Esophagus (tissue), 2 donors: ENCODE measurements around the gene NRG2. TPM values are rescaled to one million over a fixed set of nuclear protein-coding genes. Genes with fewer than 3 reads are reported as not detected.

Source experiments
- H3K27ac ChIP-seq, 2 donors: one replicate each; pipeline ENCODE4 v1.5.1; 2013; ENCODE audit warnings: low read depth in 2 of 2, mild to moderate bottlenecking in 2 of 2, inconsistent platforms in 1 of 2, low read length in 1 of 2, moderate library complexity in 1 of 2
- H3K27me3 ChIP-seq, 2 donors: one replicate each; pipeline ENCODE4 v1.6.1; 2013; ENCODE audit warnings: low read length in 2 of 2, control low read depth in 1 of 2, mild to moderate bottlenecking in 1 of 2; ENCODE audit not compliant: insufficient read depth in 2 of 2, control insufficient read depth in 1 of 2
- H3K36me3 ChIP-seq, 2 donors: one replicate each; pipeline ENCODE4 v1.6.1; 2013; ENCODE audit warnings: low read length in 1 of 2; ENCODE audit not compliant: control insufficient read depth in 2 of 2, insufficient read depth in 2 of 2
- H3K4me1 ChIP-seq, 2 donors: one replicate each; pipeline ENCODE4 v1.6.1; 2013; ENCODE audit warnings: low read length in 1 of 2; ENCODE audit not compliant: control insufficient read depth in 2 of 2, insufficient read depth in 2 of 2
- H3K4me3 ChIP-seq, 2 donors: one replicate each; pipeline ENCODE4 v1.5.1; 2013; ENCODE audit warnings: low read length in 2 of 2, mild to moderate bottlenecking in 2 of 2, low read depth in 1 of 2, moderate library complexity in 1 of 2
- H3K9me3 ChIP-seq, 2 donors: one replicate each; pipeline ENCODE4 v1.6.1; 2013; ENCODE audit warnings: mild to moderate bottlenecking in 2 of 2, low read depth in 1 of 2, low read length in 1 of 2, moderate library complexity in 1 of 2; ENCODE audit not compliant: control insufficient read depth in 2 of 2, insufficient read depth in 1 of 2
- WGBS, 2 donors: extraction: QIAGEN DNeasy Blood & Tissue Kit; methylation state at CpG; one replicate each; pipeline ENCODE4 v1.1.7; 2013; 5-methylcytosine and 5-hydroxymethylcytosine counted together
- polyA plus RNA-seq, 2 donors: library from polyadenylated mRNA; stranded (reverse); fragments of 200-250 nt; gene quantifications; one replicate each; pipeline ENCODE4 v1.2.3, GENCODE V29; 2013
- donor health status: healthy with polysubstance abuse.
- donor health status: Bipolar disorder and iron deficiency.

Gene NRG2
- polyA plus RNA-seq, 2 donors: 1.7 to 1.8 TPM

DNA sequence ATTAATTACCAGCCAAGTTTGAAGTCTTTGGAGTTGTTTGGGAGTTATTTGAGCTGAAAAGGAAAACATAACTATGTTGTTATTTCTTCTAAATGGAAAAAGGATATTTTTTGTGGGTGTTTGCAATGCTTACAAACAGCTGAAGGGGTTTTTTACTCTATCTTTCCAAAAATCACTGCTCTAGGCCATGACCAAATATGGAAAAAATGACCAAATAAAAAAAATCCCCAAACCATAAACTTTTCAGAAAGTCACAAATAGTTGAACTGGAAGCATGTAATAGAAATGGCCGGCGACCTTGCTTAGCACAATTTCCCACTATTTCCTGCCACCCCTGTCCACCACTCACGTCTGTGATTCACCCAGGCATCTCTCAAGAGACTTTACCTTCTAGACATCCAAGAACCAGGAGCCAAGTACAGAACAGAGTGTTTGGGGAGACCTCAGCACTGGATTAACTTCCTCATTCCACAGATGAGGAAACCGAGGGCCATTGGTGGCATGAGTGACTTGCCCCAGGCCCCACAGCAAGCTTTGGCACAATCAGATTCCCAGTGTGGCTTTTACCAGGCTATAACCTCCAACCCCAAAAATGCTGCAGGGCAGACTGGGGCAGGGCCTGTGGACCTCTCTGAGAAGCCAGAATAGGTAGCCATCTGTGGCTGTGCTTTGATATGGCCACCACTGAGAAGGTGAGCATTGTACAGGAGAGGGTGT, 84.5 kb downstream of the NRG2 start:
- 77 to 80% methylated on average over 4 of the region's 4 CpGs for WGBS, 2 donors
- no peaks in the 10 kb centered on the region for H3K9me3 ChIP-seq
- no peaks in the 10 kb centered on the region for H3K27me3 ChIP-seq
- H3K4me3 ChIP-seq: no peak overlapping the region
- no peak overlapping the region for H3K27ac ChIP-seq
- no peaks in the 10 kb centered on the region for H3K36me3 ChIP-seq
- peaks cover 2 to 5% of the 10 kb centered on the region in 2 donors for H3K4me1 ChIP-seq

DNA sequence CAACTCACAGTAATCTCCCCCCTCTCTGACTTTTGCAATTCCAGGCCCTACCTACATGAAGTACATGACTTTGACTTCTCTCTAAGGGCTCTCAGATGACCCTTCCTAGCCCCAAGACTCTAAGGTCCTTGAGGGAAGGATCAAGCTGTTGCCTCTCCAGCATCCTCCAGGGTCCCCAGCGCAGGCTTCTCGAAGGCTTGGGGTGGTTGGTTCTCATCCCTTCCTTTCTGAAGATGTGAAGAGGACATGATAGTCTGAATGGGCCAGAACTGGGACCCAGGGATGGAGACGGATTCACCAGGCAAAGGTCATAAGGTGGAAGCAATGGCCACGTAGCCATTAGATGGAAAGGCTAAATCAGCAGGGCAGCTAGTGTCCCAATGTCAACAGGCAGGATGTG, 86.8 kb downstream of the NRG2 start:
- Histone ChIP-seq H3K9me3 (no peaks in the 10 kb centered on the region), H3K27ac (no peak overlapping the region), H3K4me1 (peaks cover under 1 to 4% of the 10 kb centered on the region in 2 donors), H3K27me3 (no peaks in the 10 kb centered on the region), H3K4me3 (no peak overlapping the region), H3K36me3 (no peaks in the 10 kb centered on the region)
- WGBS, 2 donors: 89 to 94% methylated on average over 4 of the region's 4 CpGs

DNA sequence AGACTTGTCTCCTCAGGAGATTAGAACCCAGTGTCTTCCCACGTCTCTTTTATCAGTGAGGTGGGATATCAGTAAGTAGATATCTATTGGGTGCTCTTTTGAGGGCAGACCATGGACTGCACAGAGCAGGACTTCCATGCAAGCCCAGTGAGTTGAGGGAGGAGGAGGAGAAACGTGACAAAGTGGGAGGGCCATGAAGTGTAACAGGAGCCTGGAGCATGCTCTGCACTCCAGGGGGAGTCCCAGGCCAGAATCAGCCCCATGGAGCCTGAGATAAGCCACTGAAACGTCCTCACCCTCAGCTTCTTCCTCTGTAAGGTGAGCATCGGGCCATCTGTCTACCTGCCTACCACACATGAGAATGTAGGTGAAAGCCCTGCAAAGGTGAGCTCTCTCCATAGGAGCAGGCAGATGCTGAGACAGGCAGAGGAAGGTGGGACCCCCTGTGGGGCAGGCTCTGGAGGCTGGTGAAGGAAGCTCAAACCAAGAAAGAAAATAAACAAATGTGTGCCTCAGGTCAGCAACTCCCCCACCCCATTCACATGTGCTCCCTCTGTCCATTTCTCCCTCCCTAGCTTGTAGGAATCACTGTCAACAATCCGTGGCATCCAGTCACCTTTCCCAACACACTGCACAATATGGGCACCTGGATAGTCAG, 87.4 kb downstream of the NRG2 start:
- H3K36me3 ChIP-seq: no peaks in the 10 kb centered on the region
- H3K4me3 ChIP-seq: no peak overlapping the region
- H3K4me1 ChIP-seq: peaks cover 0 to 4% of the 10 kb centered on the region in 2 donors
- no peaks in the 10 kb centered on the region for H3K27me3 ChIP-seq
- no peak overlapping the region for H3K27ac ChIP-seq
- H3K9me3 ChIP-seq: no peaks in the 10 kb centered on the region
- WGBS, 2 donors: 54 to 57% methylated on average over 5 of the region's 5 CpGs

DNA sequence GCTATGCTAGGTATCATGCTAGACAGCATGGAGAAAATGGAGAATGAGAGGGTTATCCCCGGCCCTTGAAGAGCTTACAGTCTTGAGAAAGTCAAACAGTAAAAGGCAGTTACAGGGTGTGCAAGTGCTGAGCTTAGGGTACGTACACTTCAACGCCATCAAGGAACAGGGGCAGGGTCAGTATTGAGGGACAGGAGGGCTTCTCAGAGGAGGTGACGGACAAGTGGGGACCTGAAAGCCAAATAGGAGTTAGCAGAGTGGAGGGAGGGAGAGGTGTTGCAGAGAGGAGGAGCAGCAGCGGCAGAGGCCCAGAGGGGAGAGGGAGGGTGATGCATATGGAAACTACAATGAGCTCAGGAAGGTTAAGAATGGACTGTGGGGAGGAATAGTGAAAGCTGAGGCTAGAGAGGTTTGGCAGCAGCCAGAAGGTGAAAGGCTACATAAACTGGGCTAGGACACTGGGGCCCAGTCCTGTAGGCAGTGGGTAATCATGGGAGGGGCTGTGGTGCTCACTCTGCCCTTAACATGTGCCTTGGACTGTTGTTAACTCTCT, 88.0 kb downstream of the NRG2 start:
- Histone ChIP-seq H3K4me3 (no peak overlapping the region), H3K27ac (no peak overlapping the region), H3K9me3 (no peaks in the 10 kb centered on the region), H3K4me1 (peaks cover 0 to 4% of the 10 kb centered on the region in 2 donors), H3K27me3 (no peaks in the 10 kb centered on the region), H3K36me3 (no peaks in the 10 kb centered on the region)
- 85 to 91% methylated on average over 5 of the region's 5 CpGs for WGBS, 2 donors

DNA sequence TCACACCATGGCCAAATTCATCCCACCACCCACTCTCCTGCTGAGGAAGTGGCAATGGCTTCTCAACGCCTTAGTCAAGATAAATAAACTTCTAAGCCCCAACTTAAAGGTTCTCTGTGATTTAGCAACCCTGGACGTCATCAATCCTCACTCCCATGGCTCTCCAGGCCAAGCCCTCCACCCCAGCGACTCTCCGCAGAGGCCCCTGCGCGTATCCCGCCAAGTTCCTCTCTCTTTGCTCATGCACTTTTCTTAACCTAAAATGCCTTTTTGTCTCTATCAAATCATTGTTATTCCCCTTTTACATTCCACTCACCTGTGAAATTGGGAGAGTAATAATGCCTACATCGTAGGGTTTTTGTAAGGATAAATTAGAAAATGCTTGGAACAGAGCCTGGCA, 88.6 kb downstream of the NRG2 start:
- Histone ChIP-seq H3K36me3 (no peaks in the 10 kb centered on the region), H3K9me3 (no peaks in the 10 kb centered on the region), H3K27me3 (no peaks in the 10 kb centered on the region), H3K4me3 (no peak overlapping the region), H3K27ac (no peak overlapping the region), H3K4me1 (peaks cover 0 to 4% of the 10 kb centered on the region in 2 donors)
- WGBS, 2 donors: 83% methylated on average over 8 of the region's 8 CpGs

DNA sequence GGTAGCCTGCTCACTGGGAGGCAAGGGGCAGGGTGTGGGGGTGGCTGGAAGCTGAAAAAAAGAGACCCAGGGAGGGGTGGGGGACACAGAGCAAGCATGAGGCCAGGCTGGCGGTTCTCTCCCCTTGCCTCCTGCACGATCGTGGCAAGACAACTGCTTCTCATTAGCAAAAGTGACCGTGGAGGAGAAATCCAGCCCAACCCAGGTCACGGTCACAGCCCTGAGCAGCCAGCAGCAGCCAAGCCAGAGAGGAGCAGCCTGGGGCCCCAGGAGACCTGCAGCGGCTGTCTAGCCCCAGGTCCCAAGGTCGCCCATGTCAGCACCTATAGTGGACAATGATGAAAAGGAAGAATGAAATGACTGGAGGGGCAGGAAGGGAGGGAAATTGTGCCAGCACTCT, 89.1 kb downstream of the NRG2 start:
- H3K36me3 ChIP-seq: no peaks in the 10 kb centered on the region
- peaks cover 0 to 4% of the 10 kb centered on the region in 2 donors for H3K4me1 ChIP-seq
- H3K27me3 ChIP-seq: no peaks in the 10 kb centered on the region
- no peaks in the 10 kb centered on the region for H3K9me3 ChIP-seq
- no peak overlapping the region for H3K4me3 ChIP-seq
- no peak overlapping the region for H3K27ac ChIP-seq
- WGBS, 2 donors: 69 to 74% methylated on average over 6 to 7 of the region's 7 CpGs

DNA sequence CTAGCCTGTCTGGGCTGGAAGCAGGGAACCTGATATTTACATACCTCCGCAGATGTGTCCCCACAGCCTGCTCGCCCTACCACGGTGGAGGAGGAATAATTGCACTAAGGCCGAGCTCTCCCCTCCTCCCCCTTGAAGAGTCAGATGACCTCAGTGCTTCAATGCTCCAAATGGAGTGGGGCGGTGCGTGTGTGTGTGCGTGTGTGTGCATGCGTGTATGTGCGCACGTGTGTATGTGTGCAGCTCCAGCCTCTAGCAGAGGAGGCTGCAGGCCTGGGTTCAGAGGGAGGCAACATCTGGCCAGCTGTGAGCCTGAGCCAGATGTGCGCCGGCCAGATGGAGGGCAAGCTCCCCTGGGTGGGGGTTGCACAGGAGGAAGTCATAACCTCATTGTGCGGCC, 90.5 kb downstream of the NRG2 start:
- Histone ChIP-seq H3K27me3 (no peaks in the 10 kb centered on the region), H3K27ac (no peak overlapping the region), H3K4me1 (peaks cover 0 to 2% of the 10 kb centered on the region in 2 donors), H3K4me3 (no peak overlapping the region), H3K9me3 (no peaks in the 10 kb centered on the region), H3K36me3 (no peaks in the 10 kb centered on the region)
- WGBS, 2 donors: 92 to 93% methylated on average over 13 of the region's 13 CpGs

DNA sequence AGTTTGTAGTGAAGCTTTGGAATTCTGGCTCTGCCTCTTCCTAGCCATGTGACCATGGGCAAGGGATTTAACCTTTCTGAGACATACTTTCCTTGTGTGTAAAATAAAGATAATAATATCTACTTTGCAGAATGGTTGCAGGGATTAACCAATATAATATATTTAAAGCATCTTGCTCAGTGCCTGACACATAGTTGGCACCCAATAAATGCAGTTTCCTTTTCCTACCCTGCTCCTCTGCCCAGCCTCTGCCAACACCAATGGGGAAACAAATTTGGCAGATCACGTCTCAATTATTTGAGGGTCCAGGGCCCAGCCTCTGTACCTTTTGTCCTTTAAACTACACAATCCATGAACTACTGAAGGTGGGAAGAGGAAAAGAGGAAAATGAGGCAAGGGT, 91.1 kb downstream of the NRG2 start:
- 58 to 62% methylated on average over 1 of the region's 1 CpG for WGBS, 2 donors

DNA sequence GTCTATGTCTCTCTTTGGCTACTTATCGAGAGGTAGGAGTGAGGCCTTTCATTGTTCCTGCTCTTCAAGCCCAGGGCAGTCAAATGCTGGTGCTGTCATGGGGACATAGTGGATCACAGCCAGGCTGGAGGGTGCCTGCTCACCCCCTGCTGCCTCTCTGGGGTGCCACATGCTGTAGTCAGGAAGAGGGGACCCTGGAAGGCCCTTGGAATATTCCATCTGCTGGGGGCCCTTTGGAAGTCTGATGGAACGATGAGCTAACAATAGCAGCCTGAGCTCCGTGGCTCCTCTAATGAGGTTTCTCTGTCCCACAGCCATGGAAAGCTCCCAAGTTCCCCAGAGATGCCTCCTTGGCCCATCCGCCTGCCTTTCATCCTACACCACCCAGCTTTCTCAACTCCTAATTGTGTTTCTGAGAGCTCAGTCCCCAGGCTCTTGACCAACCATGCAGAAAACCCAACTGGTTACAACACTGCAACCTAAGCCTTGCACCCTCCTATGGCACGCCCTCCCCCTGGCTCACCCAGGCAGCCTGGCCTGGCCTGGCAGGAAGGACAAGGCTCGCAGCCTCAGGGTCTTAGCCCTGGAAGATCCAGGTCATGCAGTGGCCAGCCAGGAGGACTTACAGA, 91.7 kb downstream of the NRG2 start:
- WGBS, 2 donors: 77 to 81% methylated on average over 6 of the region's 6 CpGs
- no peak overlapping the region for H3K27ac ChIP-seq
- no peaks in the 10 kb centered on the region for H3K27me3 ChIP-seq
- H3K4me3 ChIP-seq: no peak overlapping the region
- H3K36me3 ChIP-seq: no peaks in the 10 kb centered on the region
- H3K4me1 ChIP-seq: peaks cover 0 to 2% of the 10 kb centered on the region in 2 donors
- H3K9me3 ChIP-seq: no peaks in the 10 kb centered on the region

More for the DNA sequence above, 91.1 kb downstream of the NRG2 start:
- Histone ChIP-seq H3K9me3 (no peaks in the 10 kb centered on the region), H3K4me3 (no peak overlapping the region), H3K27me3 (no peaks in the 10 kb centered on the region), H3K36me3 (no peaks in the 10 kb centered on the region), H3K4me1 (peaks cover 0 to 2% of the 10 kb centered on the region in 2 donors), H3K27ac (no peak overlapping the region)
